GM12878 (cell line): ENCODE results near the gene HIVEP1. TPM values are rescaled to one million over a fixed set of nuclear protein-coding genes. Genes with fewer than 3 reads are reported as not detected.

Experiments
- ATF3 ChIP-seq: IDR thresholded peaks from 2 replicates; pipeline ENCODE4 v1.6.1; 2011; ENCODE audit warnings: low read depth, mild to moderate bottlenecking, low read length, moderate library complexity, borderline replicate concordance; ENCODE audit errors: extremely low read depth
- ETV6 ChIP-seq, 2 experiments: fragments of 450-650 bp in 1 of 2; IDR thresholded peaks in 1 of 2; conservative IDR thresholded peaks in 1 of 2; 2 replicates each; pipeline ENCODE4 v1.6.1; 2014; ENCODE audit warnings: antibody characterized with exemption in 1 of 2, borderline replicate concordance in 1 of 2, low read depth in 1 of 2, mild to moderate bottlenecking in 1 of 2, moderate library complexity in 1 of 2
- HDGF ChIP-seq: fragments of 450-650 bp; IDR thresholded peaks from 2 replicates; pipeline ENCODE4 v1.6.1; 2016; ENCODE audit warnings: antibody characterized with exemption
- HSF1 ChIP-seq: fragments of 150-350 bp; IDR thresholded peaks from 2 replicates; pipeline ENCODE4 v1.6.1; 2014; ENCODE audit warnings: mild to moderate bottlenecking, low read depth, low read length
- KAT2A ChIP-seq: conservative IDR thresholded peaks from 2 replicates; pipeline ENCODE4 v1.6.1; 2011; ENCODE audit warnings: low read depth, low read length; ENCODE audit not compliant: control insufficient read depth
- KLF5 ChIP-seq: fragments of 450-650 bp; IDR thresholded peaks from 2 replicates; pipeline ENCODE4 v1.6.1; 2014; ENCODE audit warnings: mild to moderate bottlenecking; ENCODE audit not compliant: partially characterized antibody
- NFXL1 ChIP-seq: fragments of 450-650 bp; IDR thresholded peaks from 2 replicates; pipeline ENCODE4 v1.6.1; 2017; ENCODE audit warnings: antibody characterized with exemption, mild to moderate bottlenecking, borderline replicate concordance
- NKRF ChIP-seq: fragments of 450-650 bp; conservative IDR thresholded peaks from 2 replicates; pipeline ENCODE4 v1.6.1; 2017; ENCODE audit warnings: mild to moderate bottlenecking, moderate library complexity
- PAX5 ChIP-seq: IDR thresholded peaks from 2 replicates; pipeline ENCODE4 v1.6.1; 2011; ENCODE audit warnings: low read depth, low read length, borderline replicate concordance
- PBX3 ChIP-seq: IDR thresholded peaks from 2 replicates; pipeline ENCODE4 v1.6.1; 2011; ENCODE audit warnings: mild to moderate bottlenecking, low read depth, low read length, moderate library complexity; ENCODE audit not compliant: insufficient replicate concordance
- PKNOX1 ChIP-seq: fragments of 450-650 bp; IDR thresholded peaks from 2 replicates; pipeline ENCODE4 v1.6.1; 2016; ENCODE audit warnings: mild to moderate bottlenecking
- RAD21 ChIP-seq: IDR thresholded peaks from 2 replicates; pipeline ENCODE4 v1.6.1; 2011; ENCODE audit warnings: mild to moderate bottlenecking, low read depth, low read length, moderate library complexity; ENCODE audit not compliant: insufficient read depth
- SIN3A ChIP-seq: IDR thresholded peaks from 2 replicates; pipeline ENCODE4 v1.6.1; 2012; ENCODE audit warnings: low read depth, low read length, improper control_type of control experiment
- SKIL ChIP-seq: fragments of 450-650 bp; IDR thresholded peaks from 2 replicates; pipeline ENCODE4 v1.6.1; 2017; ENCODE audit warnings: mild to moderate bottlenecking, low read depth, inconsistent platforms; ENCODE audit not compliant: poor library complexity, severe bottlenecking
- STAT3 ChIP-seq: IDR thresholded peaks from 2 replicates; pipeline ENCODE4 v1.6.1; 2011; ENCODE audit warnings: low read depth, low read length, improper control_type of control experiment
- ZNF592 ChIP-seq: fragments of 450-650 bp; IDR thresholded peaks from 2 replicates; pipeline ENCODE4 v1.6.1; 2017; ENCODE audit warnings: mild to moderate bottlenecking, moderate library complexity
- ZNF622 ChIP-seq: fragments of 450-650 bp; IDR thresholded peaks from 2 replicates; pipeline ENCODE4 v1.6.1; 2017; ENCODE audit warnings: mild to moderate bottlenecking, inconsistent platforms
- polyA plus RNA-seq, 11 experiments: library from polyadenylated mRNA; depleted of rRNA in 4 of 11; unstranded in 6 of 11; stranded (reverse) in 5 of 11; fragments of >200 nt; fragmentation: Nextera tagmentation in 4 of 11; fragmentation: Illumina TruSeq in 1 of 11; extraction: Ambion mirVana in 4 of 11; extraction: Trizol in 1 of 11; gene quantifications; 1 replicate in 1 of 11; 2 replicates in 10 of 11; pipeline versions ENCODE4 v1.2.1 to v1.2.3, GENCODE V29; 2011 to 2016; ENCODE audit warnings: inconsistent platforms in 2 of 11, missing spikeins in 2 of 11, low read depth in 1 of 11
- total RNA-seq, 4 experiments: library from RNA; depleted of rRNA in 3 of 4; stranded (reverse); fragments of >200 nt in 3 of 4; fragmentation: Illumina TruSeq in 1 of 4; extraction: Trizol in 1 of 4; gene quantifications; 2 replicates each; pipeline versions ENCODE4 v1.2.1 to v1.2.3, GENCODE V29; 2013 to 2021

Gene HIVEP1
- total and polyA plus RNA-seq, 10 of the 15 experiments (the other 5 are each of a cell fraction or from before 2014, with no cell fraction given): 4.3 to 37.5 (median 21.6) TPM

- no peak for TF ChIP-seq NKRF
- no peak for TF ChIP-seq STAT3
- TF ChIP-seq NFXL1: no peak
- TF ChIP-seq SIN3A: no peak
- no peak for TF ChIP-seq HSF1
- no peak for TF ChIP-seq KAT2A
- no peak for TF ChIP-seq SKIL
- TF ChIP-seq PBX3: no peak
- TF ChIP-seq ATF3: no peak
- no peak for TF ChIP-seq ZNF592
- TF ChIP-seq PKNOX1: 0 out of 2 replicates have a peak, but pooled peaks have one; percentile 6
- no peak for TF ChIP-seq KLF5
- TF ChIP-seq ETV6 (conservative IDR thresholded peaks at IDR 0.05 in 1 of 2, IDR thresholded peaks at IDR 0.05 in 1 of 2; ENCODE audit: borderline replicate concordance in 1 of 2, low read depth in 1 of 2): no peak
- no peak for TF ChIP-seq PAX5
- no peak for TF ChIP-seq RAD21
- TF ChIP-seq HDGF: 0 out of 2 replicates have a peak, but pooled peaks have one; percentile 24
- TF ChIP-seq ZNF622: no peak
These were observed 1.2 kb downstream of the HIVEP1 start (continued) for GRCh38 chr6:12013307-12013719.
